ENCODE measurements around the gene FAM13B.
A peak's percentile ranks its signal among the peaks of the same experiment; 100 is the strongest.
"Not testable (repeated sequence)": the region's sequence is repeated elsewhere in the genome, so short reads cannot be mapped to it uniquely, and the experiment has no call there.

Gene FAM13B

GRCh38 chr5:138033907-138034306 is 1.0 kb upstream of the FAM13B start:
- peak; percentile 44 for DNase-seq (ENCODE audit: low read depth)

GRCh38 chr5:138033386-138033808 is 518 bp upstream of the FAM13B start:
- DNase-seq (ENCODE audit: low read depth): no peak

- peak; percentile 34 for DNase-seq (ENCODE audit: low read depth)
Observed at GRCh38 chr5:138032028-138032571, 779 bp downstream of the FAM13B start.

GRCh38 chr5:138029944-138030343 is 2.9 kb downstream of the FAM13B start:
- DNase-seq (ENCODE audit: low read depth): no peak

DNA sequence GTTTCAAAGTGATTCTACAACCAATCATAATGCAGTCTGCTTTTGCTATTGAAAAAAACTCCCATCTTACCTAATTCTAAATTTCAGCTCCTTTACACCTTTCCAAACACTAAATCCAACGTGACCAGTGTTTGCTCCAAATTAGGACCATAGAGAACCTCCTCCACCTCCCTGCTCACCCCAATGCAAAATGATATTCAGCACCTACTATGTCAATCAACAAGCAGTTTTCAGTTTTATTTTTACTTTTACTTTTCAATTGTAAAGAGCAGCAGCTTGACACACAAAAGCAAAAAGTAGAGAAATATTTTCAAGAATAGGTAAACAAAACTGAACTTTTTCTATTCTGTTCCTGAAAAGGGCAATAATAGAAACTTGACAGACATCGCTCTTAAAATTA is 3.4 kb downstream of the FAM13B start:
- DNase-seq (ENCODE audit: low read depth): no peak

DNA sequence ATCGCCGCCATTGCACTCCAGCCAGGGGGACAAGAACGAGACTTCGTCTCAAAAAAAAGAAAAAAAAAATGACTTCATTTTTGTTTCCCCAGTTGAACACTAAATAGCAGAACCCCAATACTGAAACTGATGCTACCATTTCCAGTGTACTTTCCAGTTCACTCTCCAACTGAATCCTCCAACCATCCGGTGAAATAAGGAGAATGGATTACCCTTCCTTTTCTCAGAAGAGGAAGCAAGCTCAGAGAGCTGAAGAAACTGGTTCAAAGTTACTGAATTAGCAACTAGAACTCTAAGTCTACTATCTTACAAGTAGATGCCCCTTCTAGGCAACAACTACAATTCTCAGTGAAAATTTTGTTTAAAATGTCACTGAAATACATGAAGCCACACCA is 3.9 kb downstream of the FAM13B start:
- no peak for DNase-seq (ENCODE audit: low read depth)

DNA sequence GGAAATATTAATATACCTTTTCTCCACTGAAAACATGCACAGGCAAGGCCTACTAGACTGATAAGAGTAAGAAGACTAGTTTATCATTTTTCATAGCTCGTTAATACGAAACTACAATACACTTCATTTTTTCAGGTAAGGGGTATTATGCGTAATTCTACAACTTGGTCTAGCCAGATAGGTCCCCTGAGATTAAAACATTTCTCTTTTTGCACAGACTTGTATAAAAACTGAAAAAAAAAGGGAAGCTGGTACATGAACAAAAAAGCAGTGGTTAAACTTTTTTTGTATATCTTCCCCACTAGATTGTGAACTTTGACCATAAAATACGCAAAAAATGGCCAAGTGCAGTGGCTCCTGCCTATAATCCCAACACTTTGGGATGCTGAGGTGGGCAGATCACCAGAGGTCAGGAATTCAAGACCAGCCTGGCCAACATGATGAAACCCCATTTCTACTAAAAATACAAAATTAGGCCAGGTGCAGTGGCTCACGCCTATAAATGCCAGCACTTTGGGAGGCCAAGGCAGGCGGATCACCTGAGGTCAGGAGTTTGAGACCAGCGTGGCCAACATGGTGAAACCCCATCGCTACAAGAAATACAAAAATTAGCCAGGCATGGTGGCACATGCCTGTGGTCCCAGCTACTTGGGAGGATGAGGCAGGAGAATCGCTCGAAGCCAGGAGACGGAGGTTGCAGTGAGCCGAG is 4.5 kb downstream of the FAM13B start:
- not testable (repeated sequence) for DNase-seq (ENCODE audit: low read depth)

GRCh38 chr5:138026793-138027192 is 6.1 kb downstream of the FAM13B start:
- DNase-seq (ENCODE audit: low read depth): not testable (repeated sequence)

DNA sequence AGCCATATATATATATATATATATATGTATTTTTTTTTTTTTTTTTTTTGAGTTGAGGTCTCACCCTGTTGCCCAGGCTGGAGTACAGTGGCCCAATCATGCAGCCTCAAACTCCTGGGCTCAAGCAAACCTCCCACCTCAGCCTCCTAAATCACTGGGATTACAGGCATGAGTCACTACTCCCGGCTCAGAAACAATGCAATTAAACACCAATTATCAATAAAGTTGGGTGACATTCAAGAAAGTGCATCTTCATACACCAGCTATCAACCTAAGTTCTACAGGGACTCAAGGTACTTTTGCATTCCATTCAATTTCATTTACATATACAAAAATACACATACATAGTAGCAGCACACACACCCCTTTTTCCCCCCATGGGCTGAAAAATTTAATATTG is 7.6 kb downstream of the FAM13B start:
- no peak for DNase-seq (ENCODE audit: low read depth)

- no peak for DNase-seq (ENCODE audit: low read depth)
Observed at GRCh38 chr5:138024117-138024516, 8.8 kb downstream of the FAM13B start.

DNA sequence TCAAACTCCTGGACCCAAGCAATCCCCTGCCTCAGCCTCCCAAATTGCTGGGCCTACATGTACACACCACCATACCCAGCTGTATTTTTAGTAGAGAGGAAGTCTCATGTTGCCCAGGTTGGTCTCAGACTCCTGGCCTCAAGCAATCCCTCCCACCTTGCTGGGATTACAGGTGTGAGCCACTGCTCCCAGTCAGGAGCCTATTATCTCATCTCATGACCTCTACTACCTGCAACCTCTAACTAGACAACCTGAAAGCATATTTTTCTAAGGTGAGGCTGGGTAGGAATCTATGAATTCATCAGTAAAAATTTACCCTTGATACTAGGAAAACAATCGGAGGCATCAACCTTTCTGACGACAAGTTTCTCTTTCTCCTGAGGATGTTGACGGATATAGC is 10.0 kb downstream of the FAM13B start:
- no peak for DNase-seq (ENCODE audit: low read depth)

DNA sequence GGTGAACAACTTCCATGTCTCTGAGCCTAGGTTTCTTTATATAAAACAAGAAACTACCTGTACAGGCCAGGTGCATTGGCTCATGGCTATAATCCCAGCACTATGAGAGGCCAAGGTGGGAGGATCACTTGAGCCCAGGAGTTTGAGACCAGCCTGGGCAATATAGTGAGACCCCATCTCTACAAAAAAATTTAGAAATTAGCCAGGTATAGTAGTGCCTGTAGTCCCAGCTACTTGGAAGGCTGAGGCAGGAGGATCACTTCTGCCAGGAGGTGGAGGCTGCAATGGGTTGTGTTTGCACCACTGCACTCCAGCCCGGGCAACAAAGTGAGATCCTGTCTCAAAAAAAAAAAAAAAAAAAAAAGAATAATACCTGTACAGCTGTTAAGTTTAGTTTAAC is 11.1 kb downstream of the FAM13B start:
- no peak for DNase-seq (ENCODE audit: low read depth)

DNA sequence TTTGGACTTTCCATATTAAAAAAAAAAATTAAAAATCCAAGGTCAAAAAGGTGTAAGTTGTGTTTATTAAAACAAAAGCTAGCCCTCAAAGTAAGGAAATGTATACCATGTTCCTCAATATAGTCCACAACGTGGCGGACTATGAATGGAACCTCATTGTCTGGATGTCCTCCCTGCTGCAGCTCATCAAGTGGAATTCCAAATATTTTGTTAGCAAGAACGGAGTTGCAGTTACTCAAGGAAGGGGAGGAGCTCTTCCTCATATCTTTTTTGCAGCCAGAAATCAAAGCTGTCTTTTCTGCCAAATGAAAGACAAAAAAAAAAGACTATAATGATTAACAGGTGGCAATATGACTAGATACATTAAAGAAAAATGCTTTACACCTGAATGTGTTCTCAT is 14.0 kb downstream of the FAM13B start:
- DNase-seq (ENCODE audit: low read depth): no peak

GRCh38 chr5:138015916-138016315 is 17.0 kb downstream of the FAM13B start:
- no peak for DNase-seq (ENCODE audit: low read depth)

GRCh38 chr5:138011991-138012390 is 20.9 kb downstream of the FAM13B start:
- no peak for DNase-seq (ENCODE audit: low read depth)

DNA sequence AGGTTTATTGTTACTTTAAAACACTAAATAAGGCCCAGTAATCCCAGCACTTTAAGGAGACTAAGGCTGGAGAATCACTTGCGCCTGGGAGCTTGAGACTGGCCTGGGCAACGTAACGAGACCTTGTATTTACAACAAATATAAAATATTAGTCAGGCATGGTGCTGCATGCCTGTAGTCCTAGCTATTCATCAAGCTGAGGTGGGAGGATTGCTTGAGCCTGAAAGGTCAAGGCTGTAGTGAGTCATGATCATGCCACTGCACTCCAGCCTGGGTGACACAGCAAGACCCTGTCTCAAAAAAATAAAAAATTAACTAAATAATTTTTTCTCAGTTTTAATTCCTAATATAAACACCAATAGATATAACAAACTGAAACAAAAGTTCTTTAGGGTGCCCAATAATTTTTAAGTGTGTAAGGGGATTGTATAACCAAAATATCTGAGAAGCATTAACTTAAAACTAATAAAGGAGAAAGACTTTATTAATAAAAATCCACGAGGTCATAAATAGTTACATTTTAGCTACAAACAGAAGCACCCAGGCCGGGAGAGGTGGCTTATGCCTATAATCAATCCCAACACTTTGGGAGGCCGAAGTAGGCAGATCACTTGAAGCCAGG is 32.7 kb downstream of the FAM13B start:
- DNase-seq (ENCODE audit: low read depth): peak; percentile 33

- DNase-seq (ENCODE audit: low read depth): no peak
Observed at GRCh38 chr5:137997726-137998213, 35.1 kb downstream of the FAM13B start.

- no peak for DNase-seq (ENCODE audit: low read depth)
Observed at GRCh38 chr5:137995749-137996128, 37.1 kb downstream of the FAM13B start.

DNA sequence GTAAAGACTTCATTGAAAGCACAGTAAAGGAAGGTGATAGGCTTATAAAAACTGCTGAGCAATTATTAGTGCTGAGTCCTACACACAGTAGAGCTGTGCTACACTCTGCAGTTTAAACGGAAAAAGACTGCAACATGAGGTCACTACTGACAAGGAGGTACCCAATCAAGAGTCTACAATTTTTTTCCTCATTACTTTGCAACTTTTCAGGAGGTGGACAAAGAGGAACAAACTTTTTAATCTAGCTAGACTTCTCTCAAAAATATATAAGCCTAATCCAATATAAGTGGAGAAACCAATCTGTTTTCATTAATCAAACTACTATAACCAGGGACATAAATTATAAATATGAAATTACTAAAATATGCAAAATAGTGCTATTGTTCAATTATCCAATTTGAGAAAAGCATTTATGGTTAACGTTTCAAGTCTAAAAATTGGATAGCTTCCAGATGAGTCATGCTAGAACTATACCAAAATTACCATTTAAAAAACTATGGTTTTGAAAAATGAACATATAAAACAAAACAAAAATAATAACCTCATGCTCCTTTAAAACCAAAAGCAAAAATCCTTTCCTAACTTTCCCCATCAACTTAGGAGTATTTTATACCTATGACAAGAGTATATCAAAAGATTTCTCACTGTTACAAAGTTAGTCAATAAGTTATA is 37.7 kb downstream of the FAM13B start:
- peak; percentile 33 for DNase-seq (ENCODE audit: low read depth)

- DNase-seq (ENCODE audit: low read depth): no peak
Observed at GRCh38 chr5:137994556-137994955, 38.3 kb downstream of the FAM13B start.

- DNase-seq (ENCODE audit: low read depth): no peak
Observed at GRCh38 chr5:137989419-137989818, 43.5 kb downstream of the FAM13B start.

GRCh38 chr5:137975208-137975607 is 57.7 kb downstream of the FAM13B start:
- no peak for DNase-seq (ENCODE audit: low read depth)

GRCh38 chr5:137970384-137970783 is 62.5 kb downstream of the FAM13B start:
- DNase-seq (ENCODE audit: low read depth): not testable (repeated sequence)

Data from HS-5 (cell line).